Fibroblast of the conjunctiva (primary cell): ENCODE results near the gene ATG7.
A peak's percentile ranks its signal among the peaks of the same experiment; 100 is the strongest.
"Not testable (repeated sequence)": the region's sequence is repeated elsewhere in the genome, so short reads cannot be mapped to it uniquely, and the experiment has no call there.

Source experiments
- DNase-seq: peaks from one replicate; pipeline ENCODE4 v3.0.0-alpha.2; 2010; ENCODE audit warnings: low read depth

Gene ATG7

GRCh38 chr3:11465744-11466616 is 193.8 kb downstream of the ATG7 start:
- DNase-seq, result peak; percentile 95

GRCh38 chr3:11467875-11468274 is 195.7 kb downstream of the ATG7 start:
- no peak for DNase-seq

DNA sequence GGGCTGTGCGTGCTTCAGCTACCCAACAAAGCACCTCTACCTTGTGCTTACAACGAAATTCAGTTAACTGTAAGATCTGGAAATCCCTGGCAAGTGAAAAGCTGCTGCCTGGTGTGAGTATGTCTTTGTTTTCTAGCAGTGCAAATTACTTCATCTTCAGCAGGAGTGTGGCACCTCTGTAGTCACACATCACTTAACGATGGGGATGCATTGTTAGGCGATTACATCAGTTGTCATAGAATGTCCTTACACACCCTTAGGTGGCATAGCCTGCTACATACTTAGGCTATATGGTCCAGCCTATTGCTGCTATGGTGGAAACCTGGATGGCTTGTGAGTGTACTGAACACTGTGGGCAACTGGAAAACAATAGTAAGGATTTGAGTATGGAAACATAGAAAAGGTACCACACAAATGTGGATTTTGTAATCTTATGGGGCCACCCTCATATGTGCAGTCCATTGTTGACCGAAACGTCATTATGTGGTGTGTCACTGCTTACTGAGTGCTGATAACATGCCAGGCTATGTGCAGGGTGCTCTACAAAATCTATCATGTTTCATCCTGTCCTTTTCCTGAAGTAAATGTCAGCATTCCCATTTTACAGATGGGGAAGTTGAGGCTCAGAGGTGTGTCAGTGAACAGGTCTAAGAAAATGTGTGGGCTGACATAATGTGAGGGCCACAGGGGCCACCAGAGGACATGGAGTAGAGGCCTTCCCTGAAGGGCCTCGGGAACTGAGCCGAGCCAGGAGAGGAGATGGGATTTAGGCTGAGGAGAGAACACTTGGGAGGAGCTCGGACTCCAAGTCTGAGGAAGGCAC is 198.0 kb downstream of the ATG7 start:
- DNase-seq, result no peak

DNA sequence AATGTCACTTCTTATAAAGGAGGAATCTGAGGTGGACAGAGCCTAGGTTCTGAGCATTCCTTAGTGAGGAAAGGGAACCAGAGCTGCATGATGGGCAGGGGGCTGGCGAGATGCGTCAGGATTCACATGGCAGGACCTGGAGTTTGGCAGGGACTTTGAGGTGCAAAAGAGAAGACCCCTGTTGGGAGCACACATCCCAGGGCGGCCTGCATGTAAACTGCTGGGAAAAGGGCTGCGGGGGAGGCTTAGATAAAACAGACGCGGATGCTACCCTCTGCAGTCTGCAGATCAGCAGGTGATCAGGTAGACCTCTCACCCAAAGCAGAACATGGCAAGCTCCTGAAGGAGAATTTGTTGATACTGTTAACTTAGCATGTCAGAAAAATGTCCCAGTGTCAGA is 203.1 kb downstream of the ATG7 start:
- no peak for DNase-seq

DNA sequence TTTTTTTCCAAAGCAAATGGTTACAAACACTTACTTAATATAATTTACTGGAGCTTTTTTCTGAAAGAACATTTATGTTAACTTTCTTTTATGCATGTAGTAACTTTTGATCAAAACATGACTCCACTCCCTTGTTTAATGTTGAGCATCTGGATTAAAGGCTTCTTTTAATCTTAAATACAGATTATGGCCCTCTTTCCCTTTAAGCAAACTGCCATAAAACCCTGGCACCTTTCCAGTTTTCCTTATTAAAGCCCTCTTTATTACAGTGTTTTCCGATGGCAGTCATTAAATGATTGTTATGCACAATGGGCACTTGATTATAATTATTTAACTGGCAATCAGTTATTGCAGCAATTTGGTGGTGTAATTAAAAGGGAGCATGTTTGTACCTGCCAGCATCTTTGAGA is 204.5 kb downstream of the ATG7 start:
- DNase-seq, result no peak

- no peak for DNase-seq
Observed at GRCh38 chr3:11477407-11477911, 205.3 kb downstream of the ATG7 start.

- no peak for DNase-seq
Observed at GRCh38 chr3:11478167-11478566, 206.0 kb downstream of the ATG7 start.

- DNase-seq, result no peak
Observed at GRCh38 chr3:11479221-11479620, 207.0 kb downstream of the ATG7 start.

- no peak for DNase-seq
Observed at GRCh38 chr3:11480663-11481298, 208.6 kb downstream of the ATG7 start.

GRCh38 chr3:11481556-11481955 is 209.4 kb downstream of the ATG7 start:
- DNase-seq, result no peak

- DNase-seq, result peak; percentile 24
Observed at GRCh38 chr3:11482021-11482420, 209.8 kb downstream of the ATG7 start.

DNA sequence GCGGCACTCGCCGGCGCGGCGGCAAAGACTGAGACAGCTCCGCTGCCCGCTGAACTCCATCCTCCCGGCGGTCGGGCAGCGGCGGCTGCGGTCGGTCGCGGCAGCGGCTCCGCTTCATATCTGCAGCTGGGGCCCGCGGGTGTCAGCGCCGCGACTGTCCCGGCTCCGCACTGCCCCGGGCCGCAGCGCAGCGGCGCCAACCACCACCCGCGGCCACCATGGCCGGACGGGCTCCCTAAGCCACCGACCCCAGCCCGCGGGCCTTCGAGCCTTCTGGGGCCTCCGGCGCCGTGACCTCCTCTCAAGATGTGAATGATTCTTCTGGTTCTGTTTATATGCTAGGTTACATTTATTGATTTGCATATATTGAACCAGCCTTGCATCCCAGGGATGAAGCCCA is 216.2 kb downstream of the ATG7 start:
- not testable (repeated sequence) for DNase-seq

DNA sequence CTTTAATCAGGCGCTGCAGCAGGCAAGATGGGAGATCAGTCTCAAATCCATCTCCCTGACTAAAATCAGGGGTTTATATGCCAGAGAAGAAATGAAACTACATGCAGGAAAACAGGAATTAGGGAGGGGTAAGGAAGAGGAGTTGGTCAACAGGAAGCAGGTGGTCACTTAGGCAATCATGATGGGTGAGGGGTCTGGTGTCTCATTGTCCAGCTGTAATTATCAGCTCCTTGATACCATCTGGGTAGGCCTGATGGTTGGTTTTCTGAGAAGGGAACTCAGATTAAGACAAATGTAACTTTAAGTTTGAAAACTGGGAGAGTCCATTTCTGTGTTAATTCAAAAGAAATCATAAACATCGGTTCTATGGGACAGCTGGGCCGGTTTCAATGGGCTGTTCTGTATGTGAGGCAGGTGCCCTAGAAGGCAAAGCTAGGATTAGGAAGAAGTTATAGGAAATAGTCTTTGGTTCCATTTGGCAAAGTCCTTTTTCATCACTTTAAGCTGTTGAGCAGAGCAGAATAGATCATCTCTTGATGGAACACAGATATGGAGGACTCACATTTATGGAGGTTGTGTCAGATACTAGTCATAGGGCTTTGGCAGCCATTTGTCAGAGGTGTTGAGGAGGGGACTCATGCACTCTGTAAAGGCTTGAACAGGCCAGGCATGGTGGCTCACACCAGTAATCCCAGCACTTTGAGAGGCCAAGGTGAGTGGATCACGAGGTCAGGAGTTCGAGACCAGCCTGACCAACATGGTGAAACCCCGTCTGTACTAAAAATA is 222.1 kb downstream of the ATG7 start:
- DNase-seq, result no peak

DNA sequence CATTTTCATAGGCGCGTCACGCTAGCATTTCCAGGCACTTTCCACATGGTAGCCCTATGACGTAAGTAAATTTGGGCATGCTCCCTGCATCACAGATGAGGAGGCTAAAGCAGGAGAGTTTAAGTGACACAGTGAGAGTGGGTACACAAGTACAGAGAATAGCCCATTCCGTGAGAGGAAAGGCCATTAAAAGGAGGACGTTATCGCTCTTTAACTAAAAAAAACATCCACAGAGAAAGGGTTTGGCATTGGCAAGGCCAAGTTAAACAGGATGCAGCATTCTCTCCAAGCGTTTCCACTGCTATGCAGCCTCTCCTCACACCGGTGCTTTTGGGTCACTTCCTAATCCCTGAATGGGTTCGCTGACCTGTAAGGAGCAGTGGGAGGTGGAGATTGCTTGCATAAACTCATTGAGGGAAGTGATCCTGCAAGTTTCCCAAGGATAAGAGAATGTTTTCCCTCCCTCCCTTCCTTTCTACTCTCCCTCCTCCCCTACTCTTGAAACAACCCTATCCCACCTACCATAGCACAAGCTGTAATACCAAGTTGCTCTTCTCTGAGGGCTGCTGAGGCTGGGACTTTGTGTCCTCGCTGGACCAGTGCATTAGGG is 223.9 kb downstream of the ATG7 start:
- no peak for DNase-seq

GRCh38 chr3:11498177-11498576 is 226.0 kb downstream of the ATG7 start:
- DNase-seq, result no peak

GRCh38 chr3:11498646-11499045 is 226.4 kb downstream of the ATG7 start:
- peak; percentile 28 for DNase-seq

DNA sequence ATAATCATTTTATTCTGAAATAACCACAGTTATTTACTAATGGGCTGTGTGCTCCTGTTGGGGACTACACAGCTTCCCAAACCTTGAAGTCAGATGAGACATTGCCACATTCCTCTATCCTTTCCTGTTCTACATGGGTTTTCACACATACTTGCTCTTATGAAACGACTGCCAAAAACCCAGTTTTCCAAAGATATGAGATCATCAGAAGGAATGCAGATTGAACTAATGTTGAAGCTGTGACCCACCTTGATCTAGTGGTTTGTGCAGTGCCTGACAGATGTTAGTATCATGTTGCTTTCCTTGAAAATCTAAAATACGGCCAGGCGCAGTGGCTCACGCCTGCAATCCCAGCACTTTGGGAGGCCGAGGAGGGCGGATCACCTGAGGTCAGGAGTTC is 226.9 kb downstream of the ATG7 start:
- DNase-seq, result peak; percentile 31

GRCh38 chr3:11502413-11502812 is 230.2 kb downstream of the ATG7 start:
- DNase-seq, result not testable (repeated sequence)

GRCh38 chr3:11507719-11508118 is 235.5 kb downstream of the ATG7 start:
- DNase-seq, result no peak

GRCh38 chr3:11508346-11509172 is 236.4 kb downstream of the ATG7 start:
- DNase-seq, result no peak
